Stomach (tissue), 9 donors: ENCODE data around the gene FOXP2. TPM values are rescaled to one million over a fixed set of nuclear protein-coding genes. Genes with fewer than 3 reads are reported as not detected.

ENCODE experiments used
- DNase-seq, 2 donors: peaks; one replicate each; pipeline versions ENCODE4 v3.0.0 to v3.0.0-alpha.2; 2013 to 2019
- H3K27ac ChIP-seq, 5 donors: fragments of 200-600 bp in 4 of 5; sonication (generic) in 4 of 5; one replicate each; pipeline ENCODE4 v1.5.1; 2013 to 2019; ENCODE audit warnings: mild to moderate bottlenecking in 1 of 5, moderate library complexity in 1 of 5
- H3K27me3 ChIP-seq, 3 donors: fragments of 200-600 bp; sonication (generic); one replicate each; pipeline ENCODE4 v1.5.1; 2017 to 2019; ENCODE audit warnings: mixed run types in 1 of 3
- H3K36me3 ChIP-seq, 4 donors: fragments of 200-600 bp; sonication (generic); 1 replicate in 3 of 4; 2 replicates in 1 of 4; pipeline ENCODE4 v1.5.1; 2016 to 2019
- H3K4me1 ChIP-seq, 4 donors: fragments of 200-600 bp; sonication (generic); one replicate each; pipeline ENCODE4 v1.5.1; 2016 to 2019
- H3K4me3 ChIP-seq, 4 donors: fragments of 200-600 bp; sonication (generic) in 3 of 4; one replicate each; pipeline ENCODE4 v1.5.1; 2016 to 2019; ENCODE audit warnings: mild to moderate bottlenecking in 1 of 4
- H3K9me3 ChIP-seq, 4 donors: fragments of 200-600 bp; sonication (generic); one replicate each; pipeline ENCODE4 v1.5.1; 2016 to 2019
- CTCF ChIP-seq, 7 experiments: fragments of 450-650 bp in 4 of 7; fragments of 200-600 bp in 3 of 7; sonication (generic) in 3 of 7; IDR thresholded peaks; one replicate each; pipeline ENCODE4 v1.5.1; 2016 to 2019; ENCODE audit warnings: antibody characterized with exemption in 7 of 7, control low read depth in 2 of 7, mild to moderate bottlenecking in 1 of 7
- EP300 ChIP-seq: sonication (generic); formaldehyde crosslinking; IDR thresholded peaks from one replicate; pipeline ENCODE4 v1.6.1; 2017; ENCODE audit warnings: antibody characterized with exemption
- POLR2A ChIP-seq, 4 donors: fragments of 450-650 bp; IDR thresholded peaks; one replicate each; pipeline ENCODE4 v1.6.1; 2016; ENCODE audit warnings: antibody characterized with exemption in 4 of 4, control low read depth in 2 of 4, mild to moderate bottlenecking in 1 of 4, moderate library complexity in 1 of 4
- POLR2AphosphoS5 ChIP-seq, 3 donors: sonication (generic); formaldehyde crosslinking; IDR thresholded peaks; one replicate each; pipeline ENCODE4 v1.6.1; 2016; ENCODE audit warnings: antibody characterized with exemption in 3 of 3
- WGBS, 5 donors: extraction: QIAGEN DNeasy Blood & Tissue Kit in 3 of 5; methylation state at CpG; one replicate each; pipeline versions ENCODE4 v1.1.5 to v1.1.7; 2013 to 2018; 5-methylcytosine and 5-hydroxymethylcytosine counted together
- intact Hi-C: fragments of 100-400 bp; cut with DNase I; formaldehyde crosslinking; loops from one replicate; pipeline ENCODE4 v1.15.1; 2023; ENCODE audit warnings: low total_unique reads
- polyA plus RNA-seq, 3 donors: library from polyadenylated mRNA; stranded (reverse); fragments of 200-250 nt; gene quantifications; one replicate each; pipeline ENCODE4 v1.2.3, GENCODE V29; 2013
- total RNA-seq, 5 donors: library from RNA; depleted of rRNA; stranded (reverse); fragments of >200 nt; gene quantifications; one replicate each; pipeline versions ENCODE4 v1.1.0 to v1.2.3, GENCODE V29; 2014 to 2016
- donor health status: healthy with polysubstance abuse.
- donor health status: Bipolar disorder and iron deficiency.
- donor health status: healthy.

Gene FOXP2
- total and polyA plus RNA-seq, 8 donors = 0.92 to 51.6 (median 7.1) TPM

- TF ChIP-seq POLR2A (IDR thresholded peaks at IDR 0.05) (no peak), POLR2AphosphoS5 (IDR thresholded peaks at IDR 0.05) (no peak), EP300 (no peak), CTCF (IDR thresholded peaks at IDR 0.05) (no peak)
- Histone ChIP-seq H3K27me3 (no peaks in the 10 kb centered on the region), H3K36me3 (no peaks in the 10 kb centered on the region), H3K4me3 (no peak overlapping the region), H3K9me3 (no peaks in the 10 kb centered on the region), H3K4me1 (no peaks in the 10 kb centered on the region), H3K27ac (no peak overlapping the region)
- intact Hi-C loops = no loop called here
- WGBS, 5 donors = 59 to 75% (median 69%) methylated on average over 2 of the region's 2 CpGs
- DNase-seq = no peak
Measured at GRCh38 chr7:114671563-114672123, 257.0 kb downstream of the FOXP2 start.

- no peaks in the 10 kb centered on the region for H3K36me3 ChIP-seq
- whole genome bisulfite sequencing, 5 donors = 73 to 96% (median 88%) methylated on average over 2 of the region's 2 CpGs
- TF ChIP-seq EP300 (no peak), CTCF (IDR thresholded peaks at IDR 0.05) (no peak), POLR2A (IDR thresholded peaks at IDR 0.05) (no peak), POLR2AphosphoS5 (IDR thresholded peaks at IDR 0.05) (no peak)
- H3K4me1 ChIP-seq = no peaks in the 10 kb centered on the region
- no peak overlapping the region for H3K27ac ChIP-seq
- intact Hi-C loops = no loop called here
- H3K9me3 ChIP-seq = no peaks in the 10 kb centered on the region
- no peak for DNase-seq
- H3K4me3 ChIP-seq = no peak overlapping the region
- H3K27me3 ChIP-seq = no peaks in the 10 kb centered on the region
Measured at GRCh38 chr7:114678116-114678515, 263.5 kb downstream of the FOXP2 start.

- WGBS, 5 donors = 86 to 92% (median 90%) methylated on average over 4 of the region's 4 CpGs
- no peak overlapping the region for H3K27ac ChIP-seq
- intact Hi-C loops = no loop called here
Measured at GRCh38 chr7:114687238-114687637, 272.6 kb downstream of the FOXP2 start.

GRCh38 chr7:114688443-114689055 is 273.9 kb downstream of the FOXP2 start:
- TF ChIP-seq POLR2AphosphoS5 (IDR thresholded peaks at IDR 0.05) = no peak
- no peak for TF ChIP-seq EP300
- no peak for TF ChIP-seq POLR2A (IDR thresholded peaks at IDR 0.05)
- no peak for TF ChIP-seq CTCF (IDR thresholded peaks at IDR 0.05)
- intact Hi-C loops = no loop called here
- WGBS, 5 donors = 62 to 71% (median 63%) methylated on average over 2 of the region's 2 CpGs

More at GRCh38 chr7:114687238-114687637, 272.6 kb downstream of the FOXP2 start:
- Histone ChIP-seq H3K27me3 (no peaks in the 10 kb centered on the region), H3K4me3 (no peak overlapping the region), H3K36me3 (peaks cover 0 to 15% (median 3%) of the 10 kb centered on the region in 4 donors), H3K4me1 (no peaks in the 10 kb centered on the region), H3K9me3 (no peaks in the 10 kb centered on the region)
- no peak for DNase-seq
- TF ChIP-seq CTCF (IDR thresholded peaks at IDR 0.05) (no peak), POLR2AphosphoS5 (IDR thresholded peaks at IDR 0.05) (no peak), POLR2A (IDR thresholded peaks at IDR 0.05) (no peak), EP300 (no peak)

More at GRCh38 chr7:114688443-114689055, 273.9 kb downstream of the FOXP2 start:
- Histone ChIP-seq H3K27ac (no peak overlapping the region), H3K4me3 (no peak overlapping the region), H3K36me3 (peaks cover 0 to 15% (median 3%) of the 10 kb centered on the region in 4 donors), H3K9me3 (no peaks in the 10 kb centered on the region), H3K27me3 (no peaks in the 10 kb centered on the region), H3K4me1 (no peaks in the 10 kb centered on the region)
- DNase-seq = no peak
